ENCODE data around the gene POU4F2. TPM values are rescaled to one million over a fixed set of nuclear protein-coding genes. Genes with fewer than 3 reads are reported as not detected.
A peak's percentile ranks its signal among the peaks of the same experiment; 100 is the strongest.
"Not testable (repeated sequence)": the region's sequence is repeated elsewhere in the genome, so short reads cannot be mapped to it uniquely, and the experiment has no call there.

Gene POU4F2
- total RNA-seq, 1 donor from 2014 or later = not detected

- H3K27me3 Mint-ChIP-seq (ENCODE audit: low read depth) = peaks cover 93% of the 10 kb centered on the region
- no peak overlapping the region for H3K27ac Mint-ChIP-seq
- no peaks in the 10 kb centered on the region for H3K36me3 Mint-ChIP-seq
- no peaks in the 10 kb centered on the region for H3K9me3 Mint-ChIP-seq
- no peak for DNase-seq (ENCODE audit: low spot score in 2 of 2, unreplicated experiment in 2 of 2)
- peak overlapping the region; percentile 55 for H3K4me3 Mint-ChIP-seq
- H3K4me1 Mint-ChIP-seq = peaks cover 7% of the 10 kb centered on the region
- no peak for TF ChIP-seq CTCF (IDR thresholded peaks at IDR 0.05; ENCODE audit: unreplicated experiment)
Observed at GRCh38 chr4:146655521-146655856, 16.8 kb downstream of the POU4F2 start.

GRCh38 chr4:146661367-146661766, 22.7 kb downstream of the POU4F2 start:
- no peak for DNase-seq (ENCODE audit: low spot score in 2 of 2, unreplicated experiment in 2 of 2)
- peaks cover 4% of the 10 kb centered on the region for H3K9me3 Mint-ChIP-seq
- peaks cover 65% of the 10 kb centered on the region for H3K27me3 Mint-ChIP-seq (ENCODE audit: low read depth)
- no peaks in the 10 kb centered on the region for H3K36me3 Mint-ChIP-seq
- H3K27ac Mint-ChIP-seq = no peak overlapping the region
- no peaks in the 10 kb centered on the region for H3K4me1 Mint-ChIP-seq
- no peak for TF ChIP-seq CTCF (IDR thresholded peaks at IDR 0.05; ENCODE audit: unreplicated experiment)
- H3K4me3 Mint-ChIP-seq = no peak overlapping the region

GRCh38 chr4:146663968-146664311, 25.2 kb downstream of the POU4F2 start:
- not testable (repeated sequence) for H3K36me3 Mint-ChIP-seq; H3K9me3 Mint-ChIP-seq; H3K4me3 Mint-ChIP-seq; DNase-seq (ENCODE audit: low spot score in 2 of 2, unreplicated experiment in 2 of 2); H3K27ac Mint-ChIP-seq; H3K4me1 Mint-ChIP-seq
- H3K27me3 Mint-ChIP-seq (ENCODE audit: low read depth) = peaks cover 42% of the 10 kb centered on the region

GRCh38 chr4:146674829-146675570, 36.3 kb downstream of the POU4F2 start:
- Mint-ChIP-seq H3K9me3 (peaks cover 9% of the 10 kb centered on the region), H3K36me3 (no peaks in the 10 kb centered on the region), H3K4me1 (no peaks in the 10 kb centered on the region), H3K27me3 (ENCODE audit: low read depth) (peaks cover 63% of the 10 kb centered on the region), H3K27ac (no peak overlapping the region), H3K4me3 (no peak overlapping the region)
- TF ChIP-seq CTCF (IDR thresholded peaks at IDR 0.05; ENCODE audit: unreplicated experiment) = no peak
- no peak for DNase-seq (ENCODE audit: low spot score in 2 of 2, unreplicated experiment in 2 of 2)

Other genes starting within 250 kb of the POU4F2 start
- gene SLC10A7, start 117.0 kb upstream of the POU4F2 start, total RNA-seq = 13.3 to 15.9 TPM (median 15.5 TPM) in 3 replicates